ENCODE measurements around the gene SLC25A21. TPM values are rescaled to one million over a fixed set of nuclear protein-coding genes. Genes with fewer than 3 reads are reported as not detected.

SLC25A21 gene
- total and polyA plus RNA-seq, 9 donors = 0.57 to 1.6 (median 1.1) TPM; not detected in 1

GRCh38 chr14:36845356-36846012, 326.9 kb downstream of the SLC25A21 start:
- no peak for TF ChIP-seq CTCF (IDR thresholded peaks at IDR 0.05)
- TF ChIP-seq EP300 (IDR thresholded peaks at IDR 0.05) = no peak
- TF ChIP-seq POLR2A (IDR thresholded peaks at IDR 0.05) = no peak
- Histone ChIP-seq H3K9me3 (no peaks in the 10 kb centered on the region), H3K36me3 (no peaks in the 10 kb centered on the region), H3K4me3 (no peak overlapping the region), H3K27me3 (no peaks in the 10 kb centered on the region), H3K4me1 (ENCODE audit: insufficient read depth) (no peaks in the 10 kb centered on the region), H3K27ac (no peak overlapping the region)
- 69 to 79% (median 71%) methylated on average over 5 of the region's 5 CpGs for WGBS, 3 donors
- intact Hi-C loops (cut with DNase I) = no loop called here
- no peak for DNase-seq

GRCh38 chr14:36844443-36845195, 327.8 kb downstream of the SLC25A21 start:
- Histone ChIP-seq H3K9me3 (no peaks in the 10 kb centered on the region), H3K4me3 (no peak overlapping the region), H3K27ac (no peak overlapping the region), H3K27me3 (no peaks in the 10 kb centered on the region), H3K4me1 (ENCODE audit: insufficient read depth) (no peaks in the 10 kb centered on the region), H3K36me3 (no peaks in the 10 kb centered on the region)
- DNase-seq = no peak
- 73 to 81% (median 74%) methylated on average over 6 of the region's 6 CpGs for WGBS, 3 donors
- no peak for TF ChIP-seq EP300 (IDR thresholded peaks at IDR 0.05)
- TF ChIP-seq CTCF (IDR thresholded peaks at IDR 0.05) = no peak
- no peak for TF ChIP-seq POLR2A (IDR thresholded peaks at IDR 0.05)
- intact Hi-C loops (cut with DNase I) = no loop called here

- whole genome bisulfite sequencing, 3 donors = 76 to 88% (median 79%) methylated on average over 1 of the region's 1 CpG
- no peaks in the 10 kb centered on the region for H3K27me3 ChIP-seq
- intact Hi-C loops (cut with DNase I) = no loop called here
- H3K27ac ChIP-seq = no peak overlapping the region
- no peak for DNase-seq
- no peak for TF ChIP-seq EP300 (IDR thresholded peaks at IDR 0.05)
- no peak for TF ChIP-seq POLR2A (IDR thresholded peaks at IDR 0.05)
- no peak for TF ChIP-seq CTCF (IDR thresholded peaks at IDR 0.05)
- H3K36me3 ChIP-seq = no peaks in the 10 kb centered on the region
- no peak overlapping the region for H3K4me3 ChIP-seq
- no peaks in the 10 kb centered on the region for H3K9me3 ChIP-seq
- no peaks in the 10 kb centered on the region for H3K4me1 ChIP-seq (ENCODE audit: insufficient read depth)
Observed at GRCh38 chr14:36843410-36843809, 329.0 kb downstream of the SLC25A21 start.

GRCh38 chr14:36835128-36835527, 337.3 kb downstream of the SLC25A21 start:
- 13 to 31% (median 23%) methylated on average over 2 of the region's 2 CpGs for WGBS, 3 donors
- intact Hi-C loops (cut with DNase I) = no loop called here

More at GRCh38 chr14:36835128-36835527, 337.3 kb downstream of the SLC25A21 start:
- Histone ChIP-seq H3K4me3 (no peak overlapping the region), H3K36me3 (no peaks in the 10 kb centered on the region), H3K4me1 (ENCODE audit: insufficient read depth) (no peaks in the 10 kb centered on the region), H3K27me3 (no peaks in the 10 kb centered on the region), H3K9me3 (no peaks in the 10 kb centered on the region), H3K27ac (no peak overlapping the region)
- no peak for DNase-seq
- TF ChIP-seq CTCF (IDR thresholded peaks at IDR 0.05) = no peak
- no peak for TF ChIP-seq EP300 (IDR thresholded peaks at IDR 0.05)

All from ovary (tissue), 9 donors.